Endothelial cell of umbilical vein (primary cell): Measurements from ENCODE around the gene PLEKHH3.

Source experiments
- CTCF ChIP-seq, 2 donors: IDR thresholded peaks; 1 replicate in 1 of 2; 2 replicates in 1 of 2; pipeline ENCODE4 v1.5.1; 2011; ENCODE audit warnings: low read length in 2 of 2, mild to moderate bottlenecking in 2 of 2, moderate library complexity in 2 of 2, control low read depth in 1 of 2, inconsistent platforms in 1 of 2, low read depth in 1 of 2; ENCODE audit not compliant: insufficient read depth in 1 of 2; ENCODE audit errors: extremely low read depth in 1 of 2
- EZH2 ChIP-seq: IDR thresholded peaks from 2 replicates; pipeline ENCODE4 v1.6.1; 2012; ENCODE audit warnings: borderline replicate concordance, low read depth, mild to moderate bottlenecking, moderate library complexity, low read length, inconsistent platforms; ENCODE audit not compliant: severe bottlenecking
- FOS ChIP-seq: IDR thresholded peaks from 2 replicates; pipeline ENCODE4 v1.6.1; 2011; ENCODE audit warnings: mild to moderate bottlenecking, low read length, moderate library complexity, borderline replicate concordance; ENCODE audit not compliant: insufficient read depth
- MYC ChIP-seq: IDR thresholded peaks from one replicate; pipeline ENCODE4 v1.6.1; 2011; ENCODE audit warnings: mild to moderate bottlenecking, low read depth, low read length
- POLR2A ChIP-seq: IDR thresholded peaks from 2 replicates; pipeline ENCODE4 v1.6.1; 2012; ENCODE audit warnings: low read depth, mild to moderate bottlenecking, control low read depth, low read length
- POLR2AphosphoS5 ChIP-seq: IDR thresholded peaks from 2 replicates; pipeline ENCODE4 v1.6.1; 2012; ENCODE audit warnings: low read depth, mild to moderate bottlenecking, control low read depth, low read length, moderate library complexity; ENCODE audit not compliant: insufficient read depth

DNA sequence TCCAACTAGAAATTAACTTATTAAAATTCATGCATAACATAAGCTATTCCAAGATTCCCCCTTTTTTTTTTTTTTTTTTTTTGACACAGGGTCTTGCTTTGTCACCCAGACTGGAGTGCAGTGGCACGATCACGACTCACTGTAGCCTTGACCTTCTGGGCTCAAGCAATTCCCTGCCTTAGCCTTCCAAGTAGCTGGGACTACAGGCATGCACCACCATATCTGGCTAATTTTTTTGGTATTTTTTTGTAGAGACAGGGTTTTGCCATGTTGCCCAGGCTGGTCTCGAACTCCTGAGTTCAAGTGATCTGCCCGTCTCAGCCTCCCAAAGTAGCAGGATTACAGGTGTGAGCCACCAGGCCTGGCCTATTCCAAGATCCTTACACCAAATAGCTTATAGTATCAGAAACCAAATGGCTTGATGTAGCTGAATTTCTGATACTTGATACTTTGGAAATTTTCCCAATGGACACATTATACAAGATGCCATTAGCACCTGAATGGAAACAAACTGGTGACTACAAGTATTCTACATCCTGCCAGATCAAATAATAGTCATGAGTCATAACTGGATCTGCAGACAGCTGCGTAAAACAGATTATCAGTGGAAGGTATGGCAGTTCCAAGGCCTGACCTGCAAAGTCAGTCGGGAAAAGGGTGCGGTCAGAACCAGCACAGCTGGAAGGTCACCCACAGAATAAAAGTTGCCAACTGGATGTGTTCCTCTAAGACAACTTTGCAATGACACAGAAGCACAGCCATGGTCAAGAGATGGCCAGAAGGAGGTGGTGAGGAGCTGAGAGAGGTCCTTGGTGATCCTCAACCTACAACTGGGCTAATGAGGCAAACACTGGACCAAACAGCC, 52.8 kb downstream of the PLEKHH3 start:
- TF ChIP-seq CTCF (IDR thresholded peaks at IDR 0.05; ENCODE audit: extremely low read depth in 1 of 2, insufficient read depth in 1 of 2, low read depth in 1 of 2, low read length in 2 of 2) (no peak), POLR2A (no peak), EZH2 (no peak), POLR2AphosphoS5 (no peak), MYC (no peak), FOS (peak; percentile 52)
